NCI-H510A treated with DMSO at 0.1 percent for 48 hours (cell line): ENCODE measurements around the gene GNA14.
"Not testable (repeated sequence)": the region's sequence is repeated elsewhere in the genome, so short reads cannot be mapped to it uniquely, and the experiment has no call there.

ENCODE experiments used
- DNase-seq: peaks from one replicate; lab custom pipeline; 2025; lab: John Stamatoyannopoulos, UW

Gene GNA14

DNA sequence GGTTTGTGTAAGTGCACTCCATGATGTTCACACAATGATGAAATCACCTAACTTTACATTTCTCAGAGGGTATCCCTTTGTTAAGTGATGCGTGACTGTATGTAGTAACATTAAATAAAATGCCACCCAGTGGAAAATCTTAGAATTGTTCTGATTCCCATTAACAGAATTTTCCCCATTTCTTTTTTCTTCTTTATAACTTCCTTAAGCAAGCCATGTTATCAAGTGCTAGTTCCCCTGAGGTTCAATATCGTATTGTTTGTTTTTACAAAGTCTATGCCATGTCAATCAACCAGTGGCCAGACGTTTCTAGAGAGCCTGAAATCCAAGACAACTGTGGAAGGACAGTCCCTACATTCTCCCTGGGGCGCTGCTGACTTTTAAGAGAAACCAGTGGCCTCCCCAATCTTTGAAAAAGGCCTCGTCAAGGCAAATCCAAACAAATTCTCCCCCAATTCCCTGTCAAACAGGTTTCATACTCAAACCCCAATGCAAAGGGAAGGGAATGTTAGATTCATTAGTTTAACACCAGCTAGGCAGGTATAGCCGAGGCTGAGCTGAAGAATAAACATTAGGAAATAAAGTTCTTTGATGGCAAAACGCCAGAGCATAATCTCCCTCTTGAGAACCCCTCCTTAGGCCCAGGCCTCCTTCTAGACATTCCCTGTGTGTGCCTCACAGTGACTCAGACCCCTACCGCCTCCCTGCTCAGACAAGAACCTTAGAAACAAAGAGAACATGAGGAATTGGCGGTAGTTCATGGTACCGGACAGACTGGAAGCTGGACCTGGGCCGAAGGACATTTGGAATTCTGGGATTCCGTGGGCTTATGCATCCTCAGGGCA, 198.7 kb downstream of the GNA14 start:
- DNase-seq: no peak

- no peak for DNase-seq
Observed at GRCh38 chr9:77447646-77448045, 200.5 kb downstream of the GNA14 start.

DNA sequence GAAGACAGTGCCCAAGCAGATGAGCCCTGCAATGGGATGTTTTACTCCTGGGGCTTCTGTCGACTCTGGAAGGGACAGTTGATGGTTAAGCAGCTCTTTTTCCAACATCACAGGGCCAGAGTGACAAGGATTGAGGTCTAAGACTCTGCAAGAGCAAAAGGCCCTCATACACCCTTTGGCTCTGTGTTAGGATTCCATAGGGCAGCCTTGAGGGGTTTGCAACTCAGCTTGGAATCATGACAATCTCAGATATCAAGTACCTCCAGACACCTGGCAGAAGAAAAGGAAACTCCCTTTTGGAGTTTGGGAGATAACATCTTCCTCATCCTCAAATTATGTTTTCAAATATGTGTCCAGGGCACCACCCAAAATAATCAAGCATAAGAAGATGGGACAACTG, 205.7 kb downstream of the GNA14 start:
- no peak for DNase-seq

DNA sequence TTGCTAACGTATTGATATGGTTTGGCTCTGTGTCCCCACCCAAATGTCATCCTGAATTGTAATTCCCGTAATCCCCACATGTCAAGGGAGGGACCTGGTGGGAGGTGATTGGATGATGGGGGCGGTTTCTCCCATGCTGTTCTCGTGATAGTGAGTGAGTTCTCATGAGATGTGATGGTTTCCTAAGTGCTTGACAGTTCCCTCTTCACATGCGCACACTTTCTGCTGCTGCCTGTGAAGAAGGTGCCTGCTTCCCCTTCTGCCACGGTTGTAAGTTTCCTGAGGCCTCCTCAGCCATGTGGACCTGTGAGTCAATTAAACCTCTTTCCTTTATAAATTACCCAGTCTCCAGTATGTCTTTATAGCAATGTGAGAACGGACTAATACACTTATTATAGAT, 207.0 kb downstream of the GNA14 start:
- DNase-seq: not testable (repeated sequence)

DNA sequence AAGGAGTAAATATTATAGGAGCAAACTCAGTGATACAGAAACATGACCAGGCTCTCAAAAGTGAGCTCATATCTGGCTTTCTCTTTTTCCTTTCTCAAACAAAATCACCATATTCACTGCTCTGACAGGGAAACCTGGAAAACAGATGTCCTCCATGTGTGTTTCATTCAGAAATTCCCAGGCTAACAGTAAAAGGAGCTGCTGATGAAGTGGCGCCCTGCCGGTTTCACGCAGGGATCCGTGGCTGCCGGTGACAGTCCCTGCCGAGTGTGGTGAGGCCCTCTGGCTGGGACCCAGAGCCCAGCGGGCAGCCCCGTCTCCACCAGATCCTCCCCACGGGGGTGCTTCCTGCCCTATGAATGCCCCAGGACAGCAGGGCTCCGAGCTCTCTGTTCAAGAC, 208.1 kb downstream of the GNA14 start:
- no peak for DNase-seq

GRCh38 chr9:77438653-77439052, 209.5 kb downstream of the GNA14 start:
- DNase-seq: no peak

DNA sequence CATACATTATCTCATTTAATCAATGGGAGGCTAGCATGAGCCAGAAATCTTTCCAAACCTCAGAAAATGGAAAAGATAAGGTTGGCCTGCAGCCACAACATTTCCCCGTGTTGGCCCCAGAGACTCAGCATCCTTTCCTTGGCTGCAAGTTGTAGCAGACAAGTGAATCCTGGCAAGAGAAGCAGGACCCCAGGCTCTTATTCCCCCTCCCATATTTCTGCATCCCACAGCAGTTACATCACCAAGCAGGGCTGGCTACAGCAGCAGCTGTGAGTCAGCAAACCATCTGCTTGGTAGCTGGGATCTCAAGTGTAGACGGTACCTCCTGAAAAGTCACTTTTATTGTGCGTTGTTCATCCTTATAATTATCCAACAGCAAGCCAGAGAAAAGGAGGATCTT, 212.4 kb downstream of the GNA14 start:
- no peak for DNase-seq

DNA sequence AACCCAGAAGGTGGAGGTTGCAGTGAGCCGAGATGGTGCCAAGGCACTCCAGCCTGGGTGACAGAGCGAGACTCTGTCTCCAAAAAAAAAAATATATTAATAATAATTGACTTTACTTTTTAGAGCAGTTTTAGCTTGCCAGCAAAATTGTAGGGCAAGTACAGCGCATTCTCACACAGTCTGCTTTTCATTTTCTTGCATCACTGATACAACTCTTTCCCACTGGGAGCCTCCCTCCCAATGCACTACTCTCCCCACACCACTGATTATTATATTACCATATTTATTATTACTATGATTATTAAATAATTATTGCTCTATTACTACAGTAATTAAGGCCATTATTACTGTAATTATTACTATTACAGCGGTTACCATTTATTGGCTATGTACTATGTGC, 212.8 kb downstream of the GNA14 start:
- no peak for DNase-seq

- DNase-seq: peak; percentile 55
Observed at GRCh38 chr9:77433675-77434445, 214.3 kb downstream of the GNA14 start.

DNA sequence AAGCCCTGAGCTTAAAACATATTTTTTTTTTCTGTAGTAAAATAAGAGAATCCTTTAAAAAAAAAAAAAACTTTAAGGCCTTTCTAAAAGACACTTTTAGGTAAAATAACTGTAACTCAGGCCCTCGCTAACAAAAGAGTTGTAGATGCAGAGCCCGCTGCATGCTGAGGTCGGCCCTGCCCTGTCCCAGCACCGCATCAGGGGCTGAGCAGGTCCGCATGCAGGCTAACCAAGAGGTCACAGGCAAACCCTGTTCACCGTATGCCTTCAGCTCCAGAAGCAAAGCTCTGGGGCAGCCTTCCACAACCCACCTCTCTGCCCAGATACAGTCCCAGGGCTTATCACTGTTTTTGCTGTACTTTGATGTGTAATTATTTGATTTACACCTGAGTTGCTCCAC, 216.1 kb downstream of the GNA14 start:
- DNase-seq: no peak

DNA sequence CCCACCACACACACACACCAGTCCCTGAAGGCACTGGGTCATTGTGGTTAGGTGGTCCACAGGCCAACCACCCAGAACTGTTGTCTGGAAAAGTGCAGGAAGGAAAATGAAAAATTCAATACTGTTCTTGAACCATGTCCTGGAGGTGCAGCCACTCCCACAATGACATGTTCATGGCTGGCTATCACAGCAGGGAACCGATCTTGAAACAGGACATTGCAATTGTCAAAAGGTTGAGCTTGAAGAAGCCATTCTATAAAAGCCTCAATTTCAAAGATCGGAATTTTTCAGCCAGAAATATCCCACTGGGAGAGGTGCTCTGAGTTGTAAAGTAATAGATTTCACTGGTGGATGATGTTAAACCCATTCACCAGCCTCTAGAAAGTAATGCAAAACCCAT, 218.2 kb downstream of the GNA14 start:
- no peak for DNase-seq

DNA sequence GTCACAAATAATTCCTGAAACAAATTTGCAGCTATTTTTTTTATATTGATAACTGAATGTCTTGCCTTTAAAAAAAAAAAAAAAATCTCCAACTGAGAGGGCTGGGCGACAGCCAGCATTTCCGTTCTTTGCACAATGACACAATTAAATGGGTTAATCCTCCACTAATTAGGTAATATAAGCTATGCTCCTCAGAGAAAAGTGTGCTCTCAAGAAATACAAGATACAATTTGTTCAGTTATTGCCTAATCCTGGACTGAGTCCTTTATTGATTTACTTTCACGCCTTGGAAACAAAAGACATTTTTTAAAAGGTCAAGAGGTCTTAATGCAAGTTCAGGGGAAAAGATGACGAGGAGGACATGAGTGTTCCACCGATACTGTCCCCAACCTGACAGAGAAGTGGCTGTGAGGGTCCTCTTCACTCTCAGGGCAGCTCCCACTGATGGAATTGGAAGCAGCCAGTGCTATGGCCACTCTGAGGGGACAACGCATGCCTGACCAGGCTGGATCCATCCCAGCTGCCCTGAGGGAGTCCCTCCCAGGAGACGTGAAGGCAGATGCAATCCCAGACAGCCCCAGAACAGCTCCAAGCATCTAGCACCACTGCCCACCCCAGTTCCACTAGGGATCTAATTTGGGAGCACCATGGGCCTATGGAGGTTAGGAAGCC, 220.7 kb downstream of the GNA14 start:
- DNase-seq: no peak

GRCh38 chr9:77426712-77427111, 221.4 kb downstream of the GNA14 start:
- no peak for DNase-seq

- no peak for DNase-seq
Observed at GRCh38 chr9:77424993-77425392, 223.1 kb downstream of the GNA14 start.

GRCh38 chr9:77423841-77424240, 224.3 kb downstream of the GNA14 start:
- no peak for DNase-seq

DNA sequence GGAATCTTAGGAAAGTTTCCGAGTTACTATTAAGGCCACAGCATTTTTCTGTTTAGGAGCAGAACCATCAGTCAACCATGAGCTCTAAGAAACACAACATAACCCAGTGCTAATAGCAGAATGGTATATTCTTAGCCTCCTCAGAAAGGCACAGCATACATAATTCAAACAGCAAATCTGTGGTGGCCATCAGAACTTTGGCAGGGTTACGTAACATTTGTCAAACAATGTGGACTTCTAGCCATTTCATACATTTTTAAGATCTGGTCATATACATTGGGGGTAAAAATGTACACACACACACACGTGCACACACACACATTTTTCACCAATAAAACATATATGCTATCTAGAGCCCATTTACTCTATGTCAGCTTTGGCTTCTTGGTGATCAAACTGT, 225.2 kb downstream of the GNA14 start:
- DNase-seq: no peak

DNA sequence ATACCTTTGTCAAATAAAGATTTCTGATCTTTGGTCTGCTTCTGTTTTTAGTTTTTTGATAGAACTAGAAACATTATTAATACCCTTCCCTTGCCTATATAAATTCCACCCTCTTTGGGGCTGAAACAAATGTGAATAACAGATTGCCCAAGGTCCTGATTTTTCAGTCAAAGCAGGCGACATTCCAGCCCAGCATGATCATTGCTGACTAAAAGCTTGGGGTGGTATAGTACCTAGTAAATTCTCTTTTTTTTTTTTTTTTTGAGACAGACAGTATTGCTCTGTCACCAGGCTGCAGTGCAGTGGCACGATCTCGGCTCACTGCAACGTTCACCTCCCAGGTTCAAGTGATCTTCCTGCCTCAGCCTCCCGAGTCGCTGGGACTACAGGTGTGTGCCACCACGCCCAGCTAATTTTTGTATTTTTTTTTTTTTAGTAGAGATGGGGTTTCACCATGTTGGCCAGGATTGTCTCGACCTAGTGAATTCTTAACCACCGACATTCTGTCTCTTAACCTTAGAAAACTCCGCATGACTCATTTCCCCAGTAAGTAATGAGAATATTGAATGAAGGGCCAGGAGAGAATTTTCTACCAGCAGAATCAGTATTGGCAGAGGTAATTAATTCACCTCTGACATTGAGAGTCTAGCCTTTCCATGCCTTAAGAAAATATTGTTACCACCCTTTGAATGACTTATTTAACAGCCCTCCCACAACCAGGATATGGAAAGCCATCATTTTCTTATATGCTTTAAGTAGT, 226.4 kb downstream of the GNA14 start:
- no peak for DNase-seq

DNA sequence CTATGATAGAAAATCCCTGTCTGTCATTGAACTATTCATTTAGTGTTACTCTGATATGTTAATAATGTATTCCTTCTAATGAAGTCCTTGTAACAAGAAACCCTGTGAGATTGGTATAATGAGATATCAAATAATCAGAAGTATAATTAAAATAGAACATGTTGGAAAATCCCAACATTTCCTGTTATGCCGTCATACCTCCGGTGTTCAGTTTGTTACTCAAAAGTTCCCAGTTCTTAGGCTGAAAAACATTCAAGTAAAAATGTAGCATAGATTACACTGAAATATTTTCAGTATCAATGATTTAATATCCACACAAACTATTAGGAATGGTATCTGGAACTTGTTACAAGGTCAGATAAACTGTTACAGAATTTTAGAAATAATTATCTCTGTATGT, 227.5 kb downstream of the GNA14 start:
- DNase-seq: no peak

- DNase-seq: no peak
Observed at GRCh38 chr9:77418226-77418625, 229.9 kb downstream of the GNA14 start.

DNA sequence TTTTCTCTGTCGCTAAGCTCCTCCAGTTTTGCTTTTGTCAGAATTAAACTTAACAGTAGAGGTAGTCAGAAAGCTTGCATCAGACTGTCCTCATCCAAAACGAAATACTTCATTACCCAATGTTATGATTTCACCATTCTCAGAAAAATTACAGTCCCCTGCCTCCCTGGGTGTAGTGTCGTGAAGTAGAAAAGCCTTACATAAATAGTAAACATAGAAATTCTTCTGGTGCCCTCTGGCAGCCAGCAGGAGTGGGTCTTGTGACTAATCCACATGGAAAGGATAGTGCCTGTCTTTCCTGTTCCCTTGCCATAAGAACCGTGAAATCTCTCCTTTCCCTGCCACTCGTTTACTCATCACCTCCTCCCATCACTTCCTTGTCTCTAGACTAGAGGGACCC, 230.6 kb downstream of the GNA14 start:
- no peak for DNase-seq

DNA sequence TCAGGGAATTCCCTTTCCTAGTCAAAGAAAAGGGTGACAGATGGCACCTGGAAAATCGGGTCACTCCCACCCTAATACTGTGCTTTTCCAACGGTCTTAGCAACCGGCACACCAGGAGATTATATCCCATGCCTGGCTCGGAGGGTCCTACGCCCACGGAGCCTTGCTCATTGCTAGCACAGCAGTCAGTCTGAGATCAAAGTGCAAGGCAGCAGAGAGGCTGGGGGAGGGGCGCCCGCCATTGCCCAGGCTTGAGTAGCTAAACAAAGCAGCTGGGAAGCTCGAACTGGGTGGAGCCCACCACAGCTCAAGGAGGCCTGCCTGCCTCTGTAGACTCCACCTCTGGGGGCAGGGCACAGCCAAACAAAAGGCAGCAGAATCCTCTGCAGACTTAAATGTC, 239.6 kb downstream of the GNA14 start:
- DNase-seq: not testable (repeated sequence)

- DNase-seq: no peak
Observed at GRCh38 chr9:77403239-77403638, 244.9 kb downstream of the GNA14 start.
